Keratinocyte (primary cell): ENCODE results near the gene MUC5B. TPM values are rescaled to one million over a fixed set of nuclear protein-coding genes. Genes with fewer than 3 reads are reported as not detected.

Source experiments
- DNase-seq: peaks from one replicate; pipeline ENCODE4 v3.0.0-alpha.2; 2011; ENCODE audit warnings: low read depth, missing footprints, low spot score
- FAIRE-seq: peaks from 2 replicates; lab custom pipeline; 2011; peaks lifted over from hg19 to GRCh38; lab: Jason Lieb, UNC
- H2AFZ ChIP-seq: 2 replicates; pipeline ENCODE4 v1.6.0; 2012; ENCODE audit warnings: low read length, control low read depth, inconsistent platforms; ENCODE audit not compliant: control insufficient read depth
- H3K27ac ChIP-seq: 2 replicates; pipeline ENCODE4 v1.5.1; 2011; ENCODE audit warnings: low read length; ENCODE audit not compliant: control insufficient read depth, insufficient read depth
- H3K27me3 ChIP-seq: 3 replicates; pipeline ENCODE4 v1.6.0; 2011; ENCODE audit warnings: low read length; ENCODE audit not compliant: control insufficient read depth, insufficient read depth; ENCODE audit errors: extremely low read depth
- H3K36me3 ChIP-seq, 2 experiments: 2 replicates in 1 of 2; 3 replicates in 1 of 2; pipeline ENCODE4 v1.5.1; 2011; ENCODE audit warnings: low read length in 2 of 2, mild to moderate bottlenecking in 1 of 2; ENCODE audit not compliant: control insufficient read depth in 2 of 2, insufficient read depth in 2 of 2; ENCODE audit errors: extremely low read depth in 1 of 2
- H3K4me1 ChIP-seq: 3 replicates; pipeline ENCODE4 v1.5.1; 2011; ENCODE audit warnings: low read length; ENCODE audit not compliant: control insufficient read depth, insufficient read depth; ENCODE audit errors: extremely low read depth
- H3K4me2 ChIP-seq: 3 replicates; pipeline ENCODE4 v1.6.0; 2011; ENCODE audit warnings: low read depth, low read length; ENCODE audit not compliant: control insufficient read depth, insufficient read depth; ENCODE audit errors: extremely low read depth
- H3K4me3 ChIP-seq, 3 experiments: fragments of 200-600 bp in 1 of 3; sonication (generic) in 1 of 3; 2 replicates in 2 of 3; 3 replicates in 1 of 3; pipeline ENCODE4 v1.5.1; 2011 to 2016; ENCODE audit warnings: low read length in 3 of 3, mild to moderate bottlenecking in 3 of 3, control low read depth in 2 of 3, inconsistent platforms in 1 of 3, low read depth in 1 of 3, mixed read lengths in 1 of 3, mixed run types in 1 of 3, moderate library complexity in 1 of 3; ENCODE audit not compliant: control insufficient read depth in 2 of 3, insufficient read depth in 2 of 3; ENCODE audit errors: extremely low read depth in 1 of 3
- H3K79me2 ChIP-seq: 2 replicates; pipeline ENCODE4 v1.6.0; 2012; ENCODE audit warnings: low read length; ENCODE audit not compliant: control insufficient read depth, insufficient read depth
- H3K9ac ChIP-seq: 3 replicates; pipeline ENCODE4 v1.6.0; 2011; ENCODE audit warnings: low read length; ENCODE audit not compliant: control insufficient read depth, insufficient read depth; ENCODE audit errors: extremely low read depth
- H3K9me1 ChIP-seq: 3 replicates; pipeline ENCODE4 v1.6.0; 2011; ENCODE audit warnings: low read length; ENCODE audit not compliant: control insufficient read depth, insufficient read depth; ENCODE audit errors: extremely low read depth
- H3K9me3 ChIP-seq: 2 replicates; pipeline ENCODE4 v1.5.1; 2012; ENCODE audit warnings: low read depth, low read length; ENCODE audit not compliant: control insufficient read depth
- H4K20me1 ChIP-seq: 3 replicates; pipeline ENCODE4 v1.6.0; 2011; ENCODE audit warnings: low read length; ENCODE audit not compliant: control insufficient read depth, insufficient read depth; ENCODE audit errors: extremely low read depth
- EZH2 ChIP-seq: IDR thresholded peaks from one replicate; pipeline ENCODE4 v1.6.1; 2012; ENCODE audit warnings: inconsistent platforms, mild to moderate bottlenecking, low read length, moderate library complexity
- dilution Hi-C: fragments of 300-500 bp; cut with MboI; formaldehyde crosslinking; loops from one replicate; pipeline ENCODE4 v1.7.0; 2020; ENCODE audit warnings: low sequenced_read_pairs; ENCODE audit not compliant: extremely low pct_ligation_motif_present
- polyA plus RNA-seq, 5 experiments: library from polyadenylated mRNA; depleted of rRNA in 3 of 5; stranded (reverse) in 3 of 5; stranded (forward) in 1 of 5; unstranded in 1 of 5; fragments of >200 nt; gene quantifications; 1 replicate in 1 of 5; 2 replicates in 3 of 5; 3 replicates in 1 of 5; pipeline versions ENCODE4 v1.2.1 to v1.2.3, GENCODE V29; 2011 to 2012; ENCODE audit warnings: missing spikeins in 2 of 5, low read depth in 1 of 5, low replicate concordance in 1 of 5
- TF ChIP-seq, protein P1 (sequence below), 3 experiments: IDR thresholded peaks in 1 of 3; conservative IDR thresholded peaks in 1 of 3; optimal IDR thresholded peaks in 1 of 3; 2 replicates in 2 of 3; 3 replicates in 1 of 3; pipeline versions ENCODE3 to v1.5.1; 2011; ENCODE audit warnings: low read length in 3 of 3, mild to moderate bottlenecking in 3 of 3, moderate library complexity in 2 of 3, control low read depth in 1 of 3, inconsistent platforms in 1 of 3; ENCODE audit not compliant: insufficient read depth in 2 of 3; ENCODE audit errors: extremely low read depth in 1 of 3

Gene MUC5B
- polyA plus RNA-seq, 1 donor (not counting 4 experiments of a cell fraction or from before 2014, with no cell fraction given), result not detected

- dilution Hi-C loops, result no loop called here
- FAIRE-seq, result no peak
Measured at GRCh38 chr11:1275021-1275420, 52.2 kb downstream of the MUC5B start.

DNA sequence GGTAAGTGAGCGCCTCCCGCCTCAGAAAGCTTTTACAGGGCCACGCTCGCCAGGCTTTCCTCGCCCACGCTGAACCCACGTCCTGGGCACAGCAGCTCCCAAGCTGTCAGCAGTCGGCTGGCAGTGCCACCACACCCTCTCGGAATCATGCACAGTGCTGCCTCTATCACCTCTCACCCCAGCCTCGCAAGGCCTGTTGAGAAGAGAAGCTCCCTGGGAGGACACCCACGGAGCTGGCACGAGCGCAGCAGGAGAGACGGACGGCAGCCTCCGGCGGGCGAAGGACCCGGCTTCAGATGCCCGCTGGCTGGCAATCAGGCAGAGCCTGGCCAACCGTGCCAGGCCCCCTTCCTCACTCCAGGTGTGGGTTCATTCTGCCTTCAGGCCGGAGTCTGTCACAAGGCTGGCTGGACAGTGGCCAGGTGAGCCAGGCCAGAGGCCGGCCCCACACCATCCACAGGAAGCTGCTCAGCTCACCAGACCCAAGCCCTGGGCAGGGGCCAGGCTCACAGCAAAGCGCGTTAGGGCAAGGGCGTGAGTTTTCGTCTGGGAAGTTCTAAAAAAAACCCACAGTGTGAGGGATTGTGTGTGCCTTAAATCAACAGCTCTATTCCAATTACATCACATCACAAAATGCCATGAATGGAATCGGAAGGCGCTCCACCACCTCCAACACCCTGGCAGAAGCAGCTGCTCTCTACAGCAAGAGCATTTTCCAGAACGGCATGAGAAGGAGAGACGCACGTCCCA is 53.4 kb downstream of the MUC5B start:
- no peaks in the 10 kb centered on the region for H3K9me1 ChIP-seq
- H3K27ac ChIP-seq, result no peak overlapping the region
- H3K4me2 ChIP-seq, result no peak overlapping the region
- H3K4me3 ChIP-seq, result no peak overlapping the region
- dilution Hi-C loops, result no loop called here
- FAIRE-seq (no peak), DNase-seq (no peak)
- peaks cover 25 to 46% of the 10 kb centered on the region in 2 experiments for H3K36me3 ChIP-seq
- no peak for TF ChIP-seq EZH2
- TF ChIP-seq, protein P1, sequence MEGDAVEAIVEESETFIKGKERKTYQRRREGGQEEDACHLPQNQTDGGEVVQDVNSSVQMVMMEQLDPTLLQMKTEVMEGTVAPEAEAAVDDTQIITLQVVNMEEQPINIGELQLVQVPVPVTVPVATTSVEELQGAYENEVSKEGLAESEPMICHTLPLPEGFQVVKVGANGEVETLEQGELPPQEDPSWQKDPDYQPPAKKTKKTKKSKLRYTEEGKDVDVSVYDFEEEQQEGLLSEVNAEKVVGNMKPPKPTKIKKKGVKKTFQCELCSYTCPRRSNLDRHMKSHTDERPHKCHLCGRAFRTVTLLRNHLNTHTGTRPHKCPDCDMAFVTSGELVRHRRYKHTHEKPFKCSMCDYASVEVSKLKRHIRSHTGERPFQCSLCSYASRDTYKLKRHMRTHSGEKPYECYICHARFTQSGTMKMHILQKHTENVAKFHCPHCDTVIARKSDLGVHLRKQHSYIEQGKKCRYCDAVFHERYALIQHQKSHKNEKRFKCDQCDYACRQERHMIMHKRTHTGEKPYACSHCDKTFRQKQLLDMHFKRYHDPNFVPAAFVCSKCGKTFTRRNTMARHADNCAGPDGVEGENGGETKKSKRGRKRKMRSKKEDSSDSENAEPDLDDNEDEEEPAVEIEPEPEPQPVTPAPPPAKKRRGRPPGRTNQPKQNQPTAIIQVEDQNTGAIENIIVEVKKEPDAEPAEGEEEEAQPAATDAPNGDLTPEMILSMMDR (optimal IDR thresholded peaks at IDR 0.05 in 1 of 3, IDR thresholded peaks at IDR 0.05 in 1 of 3, conservative IDR thresholded peaks at IDR 0.05 in 1 of 3; ENCODE audit: extremely low read depth in 1 of 3, insufficient read depth in 2 of 3, low read length in 3 of 3), result no peak
- H3K9me3 ChIP-seq, result no peaks in the 10 kb centered on the region
- peaks cover 2% of the 10 kb centered on the region for H4K20me1 ChIP-seq
- H2AFZ ChIP-seq, result no peak overlapping the region
- H3K9ac ChIP-seq, result no peak overlapping the region
- H3K79me2 ChIP-seq, result peaks cover 12% of the 10 kb centered on the region
- H3K27me3 ChIP-seq, result no peaks in the 10 kb centered on the region
- no peaks in the 10 kb centered on the region for H3K4me1 ChIP-seq

More at GRCh38 chr11:1275021-1275420, 52.2 kb downstream of the MUC5B start:
- H3K27me3 ChIP-seq, result no peaks in the 10 kb centered on the region
- H3K79me2 ChIP-seq, result peaks cover 5% of the 10 kb centered on the region
- H3K36me3 ChIP-seq, result peaks cover 19 to 36% of the 10 kb centered on the region in 2 experiments
- no peak overlapping the region for H3K9ac ChIP-seq
- no peak overlapping the region for H2AFZ ChIP-seq
- H4K20me1 ChIP-seq, result peaks cover 2% of the 10 kb centered on the region
- no peak overlapping the region for H3K4me3 ChIP-seq
- TF ChIP-seq, protein P1 (optimal IDR thresholded peaks at IDR 0.05 in 1 of 3, IDR thresholded peaks at IDR 0.05 in 1 of 3, conservative IDR thresholded peaks at IDR 0.05 in 1 of 3; ENCODE audit: extremely low read depth in 1 of 3, insufficient read depth in 2 of 3, low read length in 3 of 3), result no peak
- TF ChIP-seq EZH2, result no peak
- no peak overlapping the region for H3K27ac ChIP-seq
- H3K4me1 ChIP-seq, result no peaks in the 10 kb centered on the region
- no peaks in the 10 kb centered on the region for H3K9me1 ChIP-seq
- H3K4me2 ChIP-seq, result no peak overlapping the region
- H3K9me3 ChIP-seq, result no peaks in the 10 kb centered on the region
- no peak for DNase-seq
